Stimulated activated CD4-positive, alpha-beta T cell treated with anti-CD3 and anti-CD28 coated beads, Interleukin-1b, Interleukin-23, amount 100 ng/mL, for 24 hours (primary cell): Measurements from ENCODE around the gene OSGIN1.
A peak's percentile ranks its signal among the peaks of the same experiment; 100 is the strongest.

Experiments used
- DNase-seq, 4 experiments: peaks; one replicate each; pipeline ENCODE4 v3.0.0-alpha.2; 2020; ENCODE audit warnings: low read depth in 4 of 4, low spot score in 1 of 4

The OSGIN1 gene, protein sequence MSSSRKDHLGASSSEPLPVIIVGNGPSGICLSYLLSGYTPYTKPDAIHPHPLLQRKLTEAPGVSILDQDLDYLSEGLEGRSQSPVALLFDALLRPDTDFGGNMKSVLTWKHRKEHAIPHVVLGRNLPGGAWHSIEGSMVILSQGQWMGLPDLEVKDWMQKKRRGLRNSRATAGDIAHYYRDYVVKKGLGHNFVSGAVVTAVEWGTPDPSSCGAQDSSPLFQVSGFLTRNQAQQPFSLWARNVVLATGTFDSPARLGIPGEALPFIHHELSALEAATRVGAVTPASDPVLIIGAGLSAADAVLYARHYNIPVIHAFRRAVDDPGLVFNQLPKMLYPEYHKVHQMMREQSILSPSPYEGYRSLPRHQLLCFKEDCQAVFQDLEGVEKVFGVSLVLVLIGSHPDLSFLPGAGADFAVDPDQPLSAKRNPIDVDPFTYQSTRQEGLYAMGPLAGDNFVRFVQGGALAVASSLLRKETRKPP

DNA sequence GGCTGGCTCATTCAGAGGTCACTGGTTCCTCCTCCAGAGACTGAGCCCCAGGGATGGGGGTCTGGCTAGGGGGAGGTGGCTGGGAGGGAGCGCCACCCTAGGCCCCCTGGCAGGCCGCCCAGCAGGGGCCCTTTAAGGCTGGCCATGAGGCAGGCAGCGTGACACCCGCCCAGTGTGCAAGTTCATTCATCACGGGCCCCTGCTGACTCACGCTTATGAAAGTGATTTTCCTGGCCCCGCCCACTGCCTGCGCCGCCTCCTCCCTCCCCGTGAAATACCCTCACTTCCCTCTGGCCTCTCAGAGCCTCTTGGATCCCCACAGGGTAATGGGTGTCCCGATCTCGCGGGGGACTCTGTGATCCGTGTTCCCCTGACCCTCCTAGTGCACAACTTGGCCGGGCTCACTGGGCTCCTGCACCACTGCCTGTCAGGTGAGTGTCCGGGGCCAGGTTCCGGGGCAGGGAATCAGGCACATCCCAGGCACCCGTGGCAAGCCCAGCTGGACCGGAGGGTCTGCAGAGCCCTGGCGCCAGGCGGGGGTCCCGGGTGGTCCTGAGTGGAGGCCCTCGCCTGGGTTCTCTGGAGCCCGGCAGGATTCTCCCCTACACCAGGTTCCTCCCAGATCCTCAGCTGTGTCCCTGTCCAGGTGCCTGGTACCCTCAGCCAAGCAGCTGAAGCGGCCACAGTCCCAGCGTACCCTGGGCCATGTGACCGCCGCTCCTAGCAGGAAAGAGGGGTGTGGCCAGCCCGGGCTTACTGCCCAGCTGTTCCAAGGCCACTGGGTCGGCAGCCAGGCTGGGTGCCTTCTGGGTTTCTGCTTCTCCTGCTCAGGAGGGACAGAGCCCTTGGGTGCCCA lies at the start of gene OSGIN1:
Gene OSGIN1, plus strand, starts transcription at position 301 of the 856 bp plus-strand sequence. CDS start 4,432 bp downstream, outside the sequence.
- peak; percentile 50 to 83 (median 76) for DNase-seq

DNA sequence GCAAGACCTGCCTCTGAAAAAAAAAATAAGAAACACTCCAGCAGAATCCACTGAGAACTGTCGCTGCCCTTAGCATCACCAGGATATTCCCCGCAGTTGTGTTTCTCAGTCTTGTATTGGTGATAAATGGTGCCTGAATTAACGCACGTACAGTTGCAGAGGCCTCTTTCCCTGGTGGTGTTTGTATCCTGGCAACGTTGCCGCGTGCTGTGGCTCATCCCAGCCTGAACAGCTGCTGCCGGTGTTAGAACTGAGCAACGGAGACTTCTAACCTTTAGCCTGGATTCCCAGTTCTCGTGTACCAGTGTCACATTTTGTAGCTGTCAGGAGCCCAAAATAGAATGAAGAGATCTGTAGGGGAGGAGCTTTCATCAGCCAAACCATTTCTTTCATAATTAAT lies 49.3 kb upstream of the OSGIN1 start:
- no peak for DNase-seq

DNA sequence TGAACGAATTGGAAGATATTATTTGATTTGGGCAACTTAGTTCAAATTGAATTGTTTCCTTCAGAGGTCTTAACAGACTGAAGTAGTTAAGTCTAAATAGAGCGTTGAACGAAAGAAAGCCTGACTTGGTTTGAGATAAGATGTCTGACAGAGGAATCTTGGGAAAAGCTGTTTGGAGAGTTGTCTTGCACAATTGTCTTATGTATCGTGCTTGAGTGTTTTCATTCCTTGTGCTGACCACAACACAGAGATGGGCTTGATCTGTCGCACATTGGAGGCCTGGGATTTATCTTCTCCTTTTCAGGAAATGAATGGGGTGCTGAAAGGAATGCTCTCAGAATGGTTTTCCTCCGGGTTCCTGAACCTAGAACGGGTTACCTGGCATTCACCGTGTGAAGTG lies 46.4 kb upstream of the OSGIN1 start:
- DNase-seq, result no peak

DNA sequence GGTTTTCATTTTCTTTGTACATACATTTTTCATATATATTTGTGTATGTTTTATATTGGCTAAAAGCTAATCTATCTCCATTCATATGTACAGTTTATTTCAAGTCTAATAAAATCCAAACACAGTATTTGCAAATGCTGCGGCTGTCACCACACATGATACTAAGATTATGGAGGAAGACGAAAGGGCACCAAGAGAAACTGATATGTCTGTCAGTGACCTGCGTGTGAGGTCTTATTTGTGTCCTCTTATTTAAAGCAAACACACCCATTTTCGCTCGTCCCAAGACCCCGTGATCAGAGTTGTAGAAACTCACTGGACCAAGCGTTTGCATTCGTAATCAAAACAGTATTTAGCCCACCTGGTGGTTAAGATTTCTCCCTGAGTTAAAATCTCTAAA lies 45.9 kb upstream of the OSGIN1 start:
- DNase-seq, result no peak

GRCh38 chr16:83907631-83908250 lies 45.3 kb upstream of the OSGIN1 start:
- no peak for DNase-seq

DNA sequence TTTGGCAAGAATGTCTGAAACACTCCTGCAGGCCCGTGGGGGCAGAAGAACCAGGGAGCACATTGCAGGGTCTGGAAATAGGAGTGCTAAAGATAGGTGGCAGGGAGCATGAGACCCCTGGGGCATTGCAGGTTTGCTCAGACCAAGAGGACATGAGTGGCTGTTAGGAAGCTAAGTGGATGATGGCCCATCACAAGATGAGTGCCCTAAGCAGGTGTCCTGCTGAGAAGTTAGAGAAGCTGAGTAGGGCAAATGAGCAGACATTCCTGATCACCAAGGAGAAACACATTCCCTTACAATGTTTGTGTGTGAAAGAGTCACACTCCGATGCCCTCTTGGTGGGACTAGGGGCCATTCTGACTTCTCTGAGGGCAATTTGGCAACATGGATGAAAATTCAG lies 44.2 kb upstream of the OSGIN1 start:
- DNase-seq, result no peak

DNA sequence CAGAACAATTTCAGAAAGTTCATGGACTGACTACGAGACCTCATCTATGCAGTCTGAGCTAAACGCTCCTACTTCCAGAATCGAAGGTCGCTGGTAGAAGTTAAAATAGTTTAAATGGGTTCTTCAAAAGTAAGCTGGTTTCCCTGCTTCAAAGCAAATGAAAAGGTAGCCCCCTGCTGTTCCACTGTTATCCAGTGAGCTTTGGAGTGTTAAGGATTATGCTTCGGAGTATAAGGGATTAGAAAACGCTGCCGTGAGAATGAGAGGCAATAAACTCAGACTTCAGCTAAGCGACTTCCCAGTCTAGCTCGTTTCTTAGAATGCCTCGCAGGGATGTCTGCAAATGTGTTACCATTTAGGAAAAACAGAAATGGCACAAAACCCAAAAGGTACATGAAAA lies 41.8 kb upstream of the OSGIN1 start:
- DNase-seq, result no peak

- DNase-seq, result no peak
These were observed 40.4 kb upstream of the OSGIN1 start for GRCh38 chr16:83912519-83913244.

DNA sequence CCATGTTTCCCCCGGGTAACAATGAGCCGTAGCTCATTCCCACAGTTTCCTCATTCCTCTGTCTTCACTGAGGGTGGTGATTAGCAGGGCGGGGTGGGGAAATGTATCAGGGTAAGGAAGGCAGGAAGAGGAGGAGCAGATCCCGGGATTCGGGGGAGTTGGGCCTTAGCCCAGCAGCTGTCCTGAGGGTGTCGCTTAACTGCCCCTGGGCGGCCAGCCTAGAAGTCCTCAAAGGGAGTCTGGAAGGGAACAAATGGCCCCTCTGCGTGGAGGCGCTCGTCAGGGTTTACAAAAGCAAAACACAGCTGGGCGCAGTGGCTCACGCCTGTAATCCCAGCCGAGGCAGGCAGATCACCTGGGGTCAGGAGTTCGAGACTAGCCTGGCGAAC lies 39.8 kb upstream of the OSGIN1 start:
- DNase-seq, result no peak

DNA sequence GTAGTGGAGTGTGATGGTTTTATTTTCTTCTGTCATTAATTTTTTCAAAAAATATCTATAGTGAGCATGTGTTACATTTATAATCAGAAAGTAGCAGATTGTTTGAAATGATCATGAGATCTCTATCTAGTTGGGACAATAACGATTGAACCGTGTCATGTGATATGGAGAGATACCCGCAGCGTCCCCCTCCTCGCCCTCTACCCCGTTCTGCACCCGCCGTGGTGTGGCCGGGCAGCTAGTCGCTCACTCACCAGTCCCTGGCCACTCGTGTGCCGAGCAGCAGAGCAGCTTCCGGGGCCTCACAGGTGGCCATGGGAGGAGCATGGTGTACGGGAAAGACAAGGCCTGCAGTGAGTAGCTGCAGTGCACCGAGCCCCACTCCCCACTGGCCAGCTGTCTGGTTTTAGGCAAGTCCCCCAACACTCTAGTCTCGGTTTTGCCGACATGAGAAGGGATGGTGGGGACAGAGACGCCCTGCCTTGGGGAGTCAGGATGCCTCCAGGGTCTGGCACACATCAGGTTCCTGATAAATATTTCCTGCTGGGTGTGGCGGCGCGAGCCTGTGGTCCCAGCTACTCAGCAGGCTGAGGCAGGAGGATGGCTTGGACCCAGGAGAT lies 38.8 kb upstream of the OSGIN1 start:
- DNase-seq, result no peak

GRCh38 chr16:83915081-83915480 lies 38.0 kb upstream of the OSGIN1 start:
- no peak for DNase-seq

DNA sequence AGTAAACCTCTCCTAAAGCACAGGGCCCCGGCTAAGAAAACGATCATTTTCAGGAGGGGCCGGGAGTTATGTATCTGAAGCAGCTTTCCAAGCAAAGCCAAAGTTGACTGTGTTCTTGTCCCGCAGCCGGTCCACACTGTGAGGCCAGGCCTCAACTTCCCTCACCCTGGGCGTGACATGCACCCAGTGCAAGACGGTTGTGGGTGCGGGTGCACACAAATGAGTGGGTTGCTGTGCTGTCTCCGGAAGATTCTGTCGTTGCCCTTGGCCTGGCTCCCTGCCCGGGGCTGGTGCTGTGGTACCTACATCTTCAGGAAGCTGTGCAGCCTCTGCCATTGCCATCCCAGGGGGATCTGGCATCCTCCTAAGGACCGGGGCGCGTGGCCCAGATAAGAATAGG lies 37.5 kb upstream of the OSGIN1 start:
- no peak for DNase-seq

DNA sequence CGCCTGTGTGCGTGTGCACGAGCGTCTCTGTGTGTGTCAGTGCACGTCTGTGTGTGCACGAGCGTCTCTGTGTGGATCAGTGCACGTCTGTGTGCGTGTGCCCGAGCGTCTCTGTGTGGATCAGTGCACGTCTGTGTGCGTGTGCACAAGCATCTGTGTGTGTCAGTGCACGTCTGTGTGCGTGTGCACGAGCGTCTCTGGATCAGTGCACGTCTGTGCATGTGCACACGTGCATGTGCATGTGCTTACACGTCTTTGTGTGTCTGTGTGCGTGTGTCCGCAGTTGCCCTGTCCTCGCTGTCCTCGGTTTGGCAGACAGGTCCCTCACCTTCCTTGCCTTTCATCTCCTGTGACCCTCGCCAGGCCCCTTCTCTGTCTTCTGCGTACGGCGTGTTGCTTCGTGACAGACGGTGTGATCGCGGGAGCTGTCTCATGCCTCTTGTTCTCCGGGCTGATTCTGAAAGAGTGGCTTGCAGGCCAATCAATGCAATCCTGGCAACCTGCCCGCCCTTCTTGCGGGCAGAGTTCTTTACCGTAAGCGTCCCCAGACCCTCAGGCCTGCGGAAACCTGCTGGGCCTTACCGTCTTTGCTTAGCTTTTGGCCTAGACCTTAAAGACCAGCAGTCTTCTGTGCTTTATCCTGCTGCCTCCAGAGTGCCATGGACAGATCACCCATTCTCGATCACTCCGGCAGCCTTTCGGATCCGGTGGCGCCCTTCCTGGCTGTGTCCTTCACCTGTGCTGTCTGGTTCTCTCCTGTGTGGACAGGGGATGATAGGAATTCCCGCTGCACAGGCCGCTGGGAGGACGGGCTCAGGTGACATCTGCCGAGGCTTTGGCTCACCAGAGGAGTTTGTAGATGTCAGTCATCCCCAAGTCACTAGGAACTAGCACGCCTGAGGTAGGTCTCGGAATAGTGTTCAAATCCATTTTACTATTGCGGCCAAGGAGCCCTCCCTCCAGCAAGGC lies 35.6 kb upstream of the OSGIN1 start:
- DNase-seq, result no peak

GRCh38 chr16:83920894-83921491 lies 32.0 kb upstream of the OSGIN1 start:
- no peak for DNase-seq

- DNase-seq, result no peak
These were observed 29.3 kb upstream of the OSGIN1 start for GRCh38 chr16:83923581-83924365.

GRCh38 chr16:83924686-83925085 lies 28.4 kb upstream of the OSGIN1 start:
- no peak for DNase-seq

DNA sequence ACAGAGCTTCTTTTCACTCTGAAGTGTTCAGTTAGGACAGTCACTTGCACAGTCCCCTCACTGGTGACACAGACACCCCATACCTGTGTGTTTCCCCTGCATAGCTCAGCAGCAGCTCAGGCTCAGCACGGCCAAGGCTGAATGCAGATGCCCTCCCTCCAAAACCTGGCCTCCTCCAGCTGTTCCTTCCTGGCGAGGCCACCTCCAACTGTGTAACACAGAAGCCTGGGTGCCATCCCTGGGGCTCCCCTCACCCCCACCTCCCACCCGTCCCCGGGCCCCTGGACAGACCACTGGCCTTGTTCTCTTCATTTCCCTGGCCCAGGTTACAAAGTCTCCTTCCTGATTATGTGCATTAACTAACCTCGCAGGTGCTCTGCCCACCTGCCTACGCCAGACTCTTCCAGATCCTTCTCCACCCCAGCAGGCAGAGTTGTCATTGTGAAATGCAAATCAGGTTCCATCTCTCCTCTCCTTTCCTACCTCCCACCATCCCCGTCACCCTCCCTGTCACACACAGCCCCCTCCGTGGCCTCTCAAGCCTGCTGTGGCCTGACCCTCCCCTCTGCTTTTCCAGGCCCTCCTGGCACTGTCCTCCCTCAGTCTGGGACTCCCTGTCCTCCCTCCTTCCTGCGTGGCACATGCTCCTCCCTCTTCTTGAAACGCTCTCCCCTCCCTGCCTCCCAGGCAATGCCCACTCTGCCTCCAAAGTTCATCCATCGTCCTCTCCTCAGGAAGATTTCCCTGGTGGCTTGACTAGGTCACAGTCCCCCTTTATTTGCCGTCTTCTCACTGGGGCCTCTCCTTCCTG lies 27.7 kb upstream of the OSGIN1 start:
- no peak for DNase-seq
